H1 (cell line): ENCODE measurements around the gene SHROOM3. TPM values are rescaled to one million over a fixed set of nuclear protein-coding genes. Genes with fewer than 3 reads are reported as not detected.

Experiments
- CTCF ChIA-PET: fragments of 300-600 bp; sonication (Branson Sonifier 250); formaldehyde crosslinking; loops from one replicate; lab custom pipeline; 2021; ENCODE audit not compliant: partially characterized antibody; lab: Charles Lee
- POLR2A ChIA-PET: fragments of 300-600 bp; sonication (Branson Sonifier 250); formaldehyde crosslinking; loops from one replicate; lab custom pipeline; 2021; ENCODE audit warnings: inconsistent platforms; ENCODE audit not compliant: partially characterized antibody; lab: Charles Lee
- DNase-seq, 2 experiments: peaks; one replicate each; pipeline versions ENCODE4 v3.0.0 to v3.0.0-alpha.2; 2010 to 2022; ENCODE audit warnings: low spot score in 2 of 2, low read depth in 1 of 2, mixed read lengths in 1 of 2
- FAIRE-seq: peaks from 2 replicates; lab custom pipeline; 2011; peaks lifted over from hg19 to GRCh38; lab: Jason Lieb, UNC
- H2AFZ ChIP-seq: 2 replicates; pipeline ENCODE4 v1.8.1; 2012; ENCODE audit warnings: low read length, inconsistent platforms
- H2AK5ac ChIP-seq: 2 replicates; pipeline ENCODE4 v1.6.1; 2013; ENCODE audit warnings: low read depth, low read length
- H2BK120ac ChIP-seq: replicated peaks from 2 replicates; pipeline ENCODE3; 2013; ENCODE audit warnings: low read depth, low read length, inconsistent platforms
- H2BK12ac ChIP-seq: 2 replicates; pipeline ENCODE4 v1.6.1; 2013; ENCODE audit warnings: low read depth, low read length
- H2BK15ac ChIP-seq: 2 replicates; pipeline ENCODE4 v1.6.1; 2013; ENCODE audit warnings: low read length
- H2BK20ac ChIP-seq: 2 replicates; pipeline ENCODE4 v1.6.1; 2013; ENCODE audit warnings: low read length
- H2BK5ac ChIP-seq: 2 replicates; pipeline ENCODE4 v1.6.1; 2013; ENCODE audit warnings: low read depth, low read length
- H3K14ac ChIP-seq: 2 replicates; pipeline ENCODE4 v1.6.1; 2013; ENCODE audit warnings: inconsistent platforms; ENCODE audit not compliant: insufficient read length
- H3K18ac ChIP-seq: 2 replicates; pipeline ENCODE4 v1.6.1; 2013; ENCODE audit warnings: low read length; ENCODE audit errors: extremely low read depth
- H3K23ac ChIP-seq: 2 replicates; pipeline ENCODE4 v1.6.1; 2013; ENCODE audit warnings: inconsistent platforms; ENCODE audit not compliant: insufficient read length
- H3K23me2 ChIP-seq: 2 replicates; pipeline ENCODE4 v1.6.1; 2013; ENCODE audit warnings: low read depth, low read length
- H3K27ac ChIP-seq: 2 replicates; pipeline ENCODE4 v1.6.1; 2011; ENCODE audit warnings: low read depth, low read length, inconsistent platforms
- H3K27me3 ChIP-seq, 4 experiments: replicated peaks in 1 of 4; 1 replicate in 1 of 4; 2 replicates in 3 of 4; pipeline versions ENCODE4 v1.6.1 to v1.8.1; 2011 to 2013; ENCODE audit warnings: low read length in 3 of 4, mild to moderate bottlenecking in 3 of 4, inconsistent platforms in 2 of 4, mixed read lengths in 2 of 4, moderate library complexity in 1 of 4; ENCODE audit not compliant: control insufficient read depth in 3 of 4, insufficient read depth in 3 of 4; ENCODE audit errors: extremely low read depth in 1 of 4
- H3K36me3 ChIP-seq, 4 experiments: 2 replicates each; pipeline versions ENCODE4 v1.6.1 to v1.8.1; 2011 to 2013; ENCODE audit warnings: mild to moderate bottlenecking in 4 of 4, low read length in 3 of 4, moderate library complexity in 2 of 4, control low read depth in 1 of 4, inconsistent platforms in 1 of 4; ENCODE audit not compliant: insufficient read depth in 4 of 4, control insufficient read depth in 2 of 4
- H3K4ac ChIP-seq: replicated peaks from 2 replicates; pipeline ENCODE3; 2013; ENCODE audit warnings: low read length, low read depth, mixed read lengths, inconsistent platforms; ENCODE audit not compliant: insufficient read length
- H3K4me1 ChIP-seq, 4 experiments: replicated peaks in 1 of 4; 1 replicate in 1 of 4; 2 replicates in 3 of 4; pipeline versions ENCODE4 v1.6.1 to v1.8.1; 2011 to 2013; ENCODE audit warnings: low read length in 3 of 4, inconsistent platforms in 2 of 4, mixed read lengths in 1 of 4; ENCODE audit not compliant: insufficient read depth in 4 of 4, control insufficient read depth in 3 of 4
- H3K4me2 ChIP-seq, 2 experiments: 2 replicates each; pipeline versions ENCODE4 v1.6.1 to v1.8.1; 2011 to 2013; ENCODE audit warnings: low read depth in 2 of 2, low read length in 2 of 2, control low read depth in 1 of 2, inconsistent platforms in 1 of 2, mild to moderate bottlenecking in 1 of 2; ENCODE audit not compliant: insufficient read depth in 1 of 2
- H3K4me3 ChIP-seq, 4 experiments: fragments of 200-600, 300-600 bp in 1 of 4; sonication (generic), shearing (Covaris generic), sonication (Bioruptor Twin) in 1 of 4; 2 replicates each; pipeline versions ENCODE4 v1.5.1 to v1.8.1; 2011 to 2016; ENCODE audit warnings: low read length in 4 of 4, low read depth in 3 of 4, control low read depth in 2 of 4, inconsistent platforms in 2 of 4, mild to moderate bottlenecking in 2 of 4, mixed read lengths in 1 of 4, moderate library complexity in 1 of 4; ENCODE audit not compliant: insufficient read depth in 2 of 4; ENCODE audit errors: extremely low read depth in 1 of 4
- H3K56ac ChIP-seq: replicated peaks from 2 replicates; pipeline ENCODE3; 2013; ENCODE audit warnings: low read depth, mild to moderate bottlenecking, mixed read lengths, low read length, inconsistent platforms; ENCODE audit not compliant: insufficient read length
- H3K79me1 ChIP-seq: 2 replicates; pipeline ENCODE4 v1.6.1; 2013; ENCODE audit warnings: low read depth, low read length, control low read depth
- H3K79me2 ChIP-seq, 2 experiments: 2 replicates each; pipeline versions ENCODE4 v1.6.1 to v1.8.1; 2012 to 2013; ENCODE audit warnings: low read length in 2 of 2, mild to moderate bottlenecking in 2 of 2, inconsistent platforms in 1 of 2; ENCODE audit not compliant: insufficient read depth in 2 of 2, control insufficient read depth in 1 of 2
- H3K9ac ChIP-seq, 4 experiments: replicated peaks in 1 of 4; 1 replicate in 1 of 4; 2 replicates in 3 of 4; pipeline versions ENCODE4 v1.6.1 to v1.8.1; 2011 to 2013; ENCODE audit warnings: low read depth in 3 of 4, low read length in 3 of 4, control low read depth in 2 of 4, mild to moderate bottlenecking in 2 of 4, moderate library complexity in 2 of 4, inconsistent platforms in 1 of 4; ENCODE audit errors: extremely low read depth in 1 of 4
- H3K9me3 ChIP-seq, 2 experiments: 2 replicates each; pipeline versions ENCODE4 v1.6.1 to v1.8.1; 2012 to 2013; ENCODE audit warnings: mild to moderate bottlenecking in 2 of 2, moderate library complexity in 2 of 2, control low read depth in 1 of 2, inconsistent platforms in 1 of 2, low read depth in 1 of 2, low read length in 1 of 2, mixed read lengths in 1 of 2; ENCODE audit not compliant: insufficient read depth in 2 of 2
- H4K20me1 ChIP-seq, 2 experiments: replicated peaks in 1 of 2; 2 replicates each; pipeline versions ENCODE3 to v1.8.1; 2011 to 2013; ENCODE audit warnings: inconsistent platforms in 2 of 2, low read length in 2 of 2, mild to moderate bottlenecking in 1 of 2; ENCODE audit not compliant: insufficient read depth in 2 of 2, control insufficient read depth in 1 of 2
- H4K5ac ChIP-seq: 2 replicates; pipeline ENCODE4 v1.6.1; 2013; ENCODE audit warnings: low read length, low read depth, mixed read lengths, inconsistent platforms; ENCODE audit not compliant: insufficient read length
- H4K8ac ChIP-seq: 2 replicates; pipeline ENCODE4 v1.8.0; 2013; ENCODE audit warnings: mild to moderate bottlenecking, moderate library complexity, low read length, inconsistent platforms; ENCODE audit not compliant: insufficient read depth; ENCODE audit errors: extremely low read depth
- H4K91ac ChIP-seq: replicated peaks from 2 replicates; pipeline ENCODE3; 2013; ENCODE audit warnings: low read length, mixed read lengths, inconsistent platforms; ENCODE audit not compliant: insufficient read length
- PHF8 ChIP-seq: fragments of 200-600 bp; sonication (generic); conservative IDR thresholded peaks from 2 replicates; pipeline ENCODE4 v1.7.1; 2012; ENCODE audit warnings: low read depth, mild to moderate bottlenecking, inconsistent platforms, low read length, moderate library complexity
- WGBS, 2 experiments: shearing (Covaris generic) in 1 of 2; methylation state at CpG; one replicate each; pipeline versions ENCODE4 v1.1.6 to v1.1.7; 2013 to 2015; ENCODE audit warnings: low lambda C conversion rate in 2 of 2, mixed read lengths in 2 of 2, inconsistent platforms in 1 of 2, low coverage in 1 of 2, missing lambda C conversion rate in 1 of 2; ENCODE audit not compliant: insufficient replicate concordance in 2 of 2, insufficient coverage in 1 of 2, insufficient read length in 1 of 2; ENCODE audit errors: extremely low coverage in 1 of 2, missing lambda C conversion rate in 1 of 2; 5-methylcytosine and 5-hydroxymethylcytosine counted together
- polyA plus RNA-seq, 7 experiments: library from polyadenylated mRNA; depleted of rRNA in 3 of 7; stranded (reverse) in 5 of 7; unstranded in 2 of 7; fragments of >200 nt in 5 of 7; fragments of 200-250 nt in 2 of 7; gene quantifications; 1 replicate in 5 of 7; 2 replicates in 1 of 7; 4 replicates in 1 of 7; pipeline versions ENCODE4 v1.2.1 to v1.2.3, GENCODE V29; 2011 to 2013; ENCODE audit warnings: missing spikeins in 2 of 7, mixed read lengths in 2 of 7
- total RNA-seq: library from RNA; stranded (reverse); fragmentation: NEBNext Ultra II Directional; extraction: Animal tissue kit (Norgen Biotek cat#: 25700); gene quantifications from 2 replicates; pipeline ENCODE4 v1.2.1, GENCODE V29; 2021
- TF ChIP-seq, protein P1 (sequence below): IDR thresholded peaks from 2 replicates; pipeline ENCODE4 v1.6.1; 2012; ENCODE audit warnings: low read length, inconsistent platforms

SHROOM3 gene
- total and polyA plus RNA-seq, 2 of the 8 experiments (the other 6 are each of a cell fraction or from before 2014, with no cell fraction given): 15.8 to 34.0 TPM

DNA sequence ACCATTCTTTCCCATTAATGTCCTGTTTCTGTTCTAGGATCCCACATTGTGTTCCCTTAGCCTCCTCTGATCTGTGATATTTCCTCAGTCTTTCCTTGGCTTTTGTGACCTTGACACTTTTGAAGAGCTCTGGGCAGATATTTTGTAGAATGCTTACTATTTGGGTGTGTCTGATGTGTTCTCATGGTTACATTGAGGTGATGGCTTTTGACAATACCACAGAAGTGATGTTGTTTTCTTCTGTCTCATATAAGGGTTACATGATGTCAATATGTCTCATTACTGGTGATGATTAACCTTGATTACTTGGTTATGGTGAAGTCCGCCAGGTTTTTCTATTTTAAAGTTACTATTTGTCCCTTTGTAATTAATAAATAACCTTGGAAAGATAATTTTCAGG lies 279.2 kb downstream of the SHROOM3 start:
- Histone ChIP-seq H2AK5ac (no peak overlapping the region), H3K79me1 (0 out of 2 replicates have a peak, but pooled peaks cover 2% of the 10 kb centered on the region), H3K27me3 (no peaks in the 10 kb centered on the region), H3K4me1 (peaks cover 0 to 13% (median 4%) of the 10 kb centered on the region in 4 experiments; a peak in 4 of 7 replicates), H3K27ac (no peak overlapping the region), H3K14ac (no peak overlapping the region), H4K5ac (no peak overlapping the region), H3K4me2 (no peak overlapping the region), H2BK15ac (no peak overlapping the region), H3K4ac (no peak overlapping the region), H3K9ac (no peak overlapping the region), H2BK20ac (no peak overlapping the region), H2BK12ac (no peak overlapping the region), H3K36me3 (peaks cover 7 to 34% (median 21%) of the 10 kb centered on the region in 4 experiments; a peak in 6 of 8 replicates), H3K18ac (no peak overlapping the region), H3K23ac (no peak overlapping the region), H4K91ac (no peak overlapping the region), H3K23me2 (no peaks in the 10 kb centered on the region), H2BK5ac (no peak overlapping the region), H4K20me1 (peaks cover 1 to 3% of the 10 kb centered on the region in 2 experiments), H3K4me3 (no peak overlapping the region), H3K79me2 (peaks cover 0 to 25% of the 10 kb centered on the region in 2 experiments; a peak in 2 of 4 replicates), H4K8ac (no peak overlapping the region), H2BK120ac (no peak overlapping the region), H3K9me3 (no peaks in the 10 kb centered on the region), H2AFZ (no peak overlapping the region), H3K56ac (no peak overlapping the region)
- FAIRE-seq (no peak), DNase-seq (no peak)
- TF ChIP-seq PHF8: no peak
- TF ChIP-seq, protein P1, sequence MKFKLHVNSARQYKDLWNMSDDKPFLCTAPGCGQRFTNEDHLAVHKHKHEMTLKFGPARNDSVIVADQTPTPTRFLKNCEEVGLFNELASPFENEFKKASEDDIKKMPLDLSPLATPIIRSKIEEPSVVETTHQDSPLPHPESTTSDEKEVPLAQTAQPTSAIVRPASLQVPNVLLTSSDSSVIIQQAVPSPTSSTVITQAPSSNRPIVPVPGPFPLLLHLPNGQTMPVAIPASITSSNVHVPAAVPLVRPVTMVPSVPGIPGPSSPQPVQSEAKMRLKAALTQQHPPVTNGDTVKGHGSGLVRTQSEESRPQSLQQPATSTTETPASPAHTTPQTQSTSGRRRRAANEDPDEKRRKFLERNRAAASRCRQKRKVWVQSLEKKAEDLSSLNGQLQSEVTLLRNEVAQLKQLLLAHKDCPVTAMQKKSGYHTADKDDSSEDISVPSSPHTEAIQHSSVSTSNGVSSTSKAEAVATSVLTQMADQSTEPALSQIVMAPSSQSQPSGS: no peak
- 88% methylated on average over 1 of the region's 1 CpG; no CpG with 5 or more reads in 1 of the 2 experiments for WGBS, 2 experiments
- CTCF ChIA-PET: interaction anchor here (0.5 to 2.3 kb wide), 6 partner anchors 12 to 337 kb away, joined by 3 to 6 read pairs (median 3); no protein-coding TSS in a partner anchor
- POLR2A ChIA-PET: no interaction called here
